Ovary (tissue), 3 donors: ENCODE measurements around the gene LRP10.

ENCODE experiments used
- CTCF ChIP-seq, 3 donors: fragments of 450-650 bp in 2 of 3; fragments of 200-600 bp in 1 of 3; IDR thresholded peaks; one replicate each; pipeline versions ENCODE4 v1.5.1 to v1.8.0; 2016 to 2022; ENCODE audit warnings: antibody characterized with exemption in 3 of 3, mild to moderate bottlenecking in 1 of 3
- EP300 ChIP-seq: sonication (generic); formaldehyde crosslinking; IDR thresholded peaks from one replicate; pipeline ENCODE4 v1.6.1; 2017; ENCODE audit warnings: antibody characterized with exemption
- POLR2A ChIP-seq: fragments of 450-650 bp; IDR thresholded peaks from one replicate; pipeline ENCODE4 v1.6.1; 2017; ENCODE audit warnings: antibody characterized with exemption, mild to moderate bottlenecking, moderate library complexity
- donor health status: DM: no; HTN: no; CAD: no.

DNA sequence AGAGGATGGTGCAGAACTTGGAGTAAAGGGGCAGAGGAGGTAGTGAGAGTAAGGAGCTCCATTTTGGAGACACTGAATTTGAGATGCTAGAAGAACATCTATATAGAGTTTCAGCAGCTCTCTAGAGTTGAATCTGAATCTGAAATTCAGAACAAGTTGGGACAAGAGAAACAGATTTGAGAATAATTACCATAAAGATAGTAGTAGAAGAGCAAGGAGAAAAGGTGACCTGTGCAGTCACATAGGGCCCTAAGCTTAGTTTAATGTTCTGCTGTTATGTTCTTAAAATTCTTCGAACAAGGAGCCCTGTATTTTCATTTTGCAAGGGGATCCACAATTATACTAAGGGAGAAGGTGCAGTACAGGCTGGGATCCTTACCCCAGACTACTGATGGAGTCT is 18.9 kb downstream of the LRP10 start:
- TF ChIP-seq CTCF (IDR thresholded peaks at IDR 0.05) (no peak), POLR2A (no peak), EP300 (no peak)
